Colonic mucosa (tissue), 4 donors: ENCODE data around the gene BNIP5. TPM values are rescaled to one million over a fixed set of nuclear protein-coding genes. Genes with fewer than 3 reads are reported as not detected.

Source experiments
- DNase-seq: peaks from one replicate; pipeline ENCODE4 v3.0.0-alpha.2; 2020
- H3K27ac ChIP-seq: fragments of 200-600 bp; one replicate; pipeline ENCODE4 v1.8.0; 2021
- H3K27me3 ChIP-seq: fragments of 200-600 bp; one replicate; pipeline ENCODE4 v1.8.0; 2021
- H3K36me3 ChIP-seq: fragments of 200-600 bp; one replicate; pipeline ENCODE4 v1.8.0; 2021
- H3K4me1 ChIP-seq: fragments of 200-600 bp; one replicate; pipeline ENCODE4 v1.8.0; 2021; ENCODE audit warnings: mild to moderate bottlenecking
- H3K4me3 ChIP-seq: fragments of 200-600 bp; one replicate; pipeline ENCODE4 v1.8.0; 2021
- H3K9ac ChIP-seq, 2 donors: one replicate each; pipeline ENCODE4 v1.7.0; 2013; ENCODE audit warnings: control low read depth in 2 of 2, low read depth in 2 of 2, low read length in 2 of 2
- H3K9me3 ChIP-seq: fragments of 200-600 bp; one replicate; pipeline ENCODE4 v1.8.0; 2021
- CTCF ChIP-seq: fragments of 200-600 bp; IDR thresholded peaks from one replicate; pipeline ENCODE4 v1.8.0; 2022; ENCODE audit warnings: antibody characterized with exemption, mild to moderate bottlenecking
- intact Hi-C: fragments of 100-400 bp; cut with DNase I; formaldehyde crosslinking; loops from one replicate; pipeline ENCODE4 v1.14.1; 2022
- total RNA-seq, 2 donors: library from RNA; stranded (reverse); fragmentation: NEBNext Ultra II Directional in 1 of 2; extraction: Animal tissue kit (Norgen Biotek cat#: 25700) in 1 of 2; gene quantifications; one replicate each; pipeline ENCODE4 v1.2.1, GENCODE V29; 2021
- donor health status: healthy.
- donor health status: DM: no; HTN: no; CAD: no.
- donor health status: DM: no; HTN: no; CAD: no.

Gene BNIP5
- total RNA-seq, 2 donors from 2014 or later: 4.7 to 7.8 TPM

GRCh38 chr6:36376183-36376582 is 39.5 kb upstream of the BNIP5 start:
- no peak for DNase-seq
- Histone ChIP-seq H3K27me3 (no peaks in the 10 kb centered on the region), H3K4me1 (no peaks in the 10 kb centered on the region), H3K36me3 (no peaks in the 10 kb centered on the region), H3K9ac (no peak overlapping the region), H3K4me3 (no peak overlapping the region), H3K9me3 (no peaks in the 10 kb centered on the region), H3K27ac (no peak overlapping the region)
- intact Hi-C loops: no loop called here
- no peak for TF ChIP-seq CTCF

GRCh38 chr6:36375644-36376155 is 39.0 kb upstream of the BNIP5 start:
- TF ChIP-seq CTCF: no peak
- no peaks in the 10 kb centered on the region for H3K4me1 ChIP-seq
- H3K27ac ChIP-seq: no peak overlapping the region
- DNase-seq: no peak
- H3K27me3 ChIP-seq: no peaks in the 10 kb centered on the region
- no peak overlapping the region for H3K4me3 ChIP-seq
- intact Hi-C loops: no loop called here
- no peaks in the 10 kb centered on the region for H3K9me3 ChIP-seq
- H3K36me3 ChIP-seq: no peaks in the 10 kb centered on the region
- no peak overlapping the region for H3K9ac ChIP-seq

- Histone ChIP-seq H3K36me3 (no peaks in the 10 kb centered on the region), H3K4me3 (no peak overlapping the region), H3K27ac (no peak overlapping the region), H3K27me3 (no peaks in the 10 kb centered on the region), H3K9me3 (no peaks in the 10 kb centered on the region), H3K4me1 (no peaks in the 10 kb centered on the region), H3K9ac (no peak overlapping the region)
- no peak for DNase-seq
- no peak for TF ChIP-seq CTCF
- intact Hi-C loops: no loop called here
These were observed 38.3 kb upstream of the BNIP5 start for GRCh38 chr6:36374972-36375371.

GRCh38 chr6:36374194-36374593 is 37.5 kb upstream of the BNIP5 start:
- no peak for TF ChIP-seq CTCF
- Histone ChIP-seq H3K36me3 (no peaks in the 10 kb centered on the region), H3K27ac (no peak overlapping the region), H3K9me3 (no peaks in the 10 kb centered on the region), H3K4me3 (no peak overlapping the region), H3K27me3 (no peaks in the 10 kb centered on the region), H3K4me1 (no peaks in the 10 kb centered on the region), H3K9ac (no peak overlapping the region)
- intact Hi-C loops: no loop called here
- no peak for DNase-seq

GRCh38 chr6:36373368-36374019 is 36.8 kb upstream of the BNIP5 start:
- intact Hi-C loops: no loop called here
- no peak for DNase-seq
- no peak overlapping the region for H3K9ac ChIP-seq
- H3K4me1 ChIP-seq: no peaks in the 10 kb centered on the region
- no peaks in the 10 kb centered on the region for H3K9me3 ChIP-seq
- no peak overlapping the region for H3K4me3 ChIP-seq
- H3K27me3 ChIP-seq: no peaks in the 10 kb centered on the region
- H3K27ac ChIP-seq: no peak overlapping the region
- H3K36me3 ChIP-seq: no peaks in the 10 kb centered on the region
- TF ChIP-seq CTCF: no peak
